Transverse colon (tissue), 4 donors: ENCODE measurements around the gene TENM4.

ENCODE experiments used
- CTCF ChIP-seq, 5 experiments: fragments of 200-600 bp in 3 of 5; fragments of 450-650 bp in 2 of 5; sonication (generic) in 3 of 5; IDR thresholded peaks; 1 replicate in 2 of 5; 2 replicates in 3 of 5; pipeline ENCODE4 v1.5.1; 2016 to 2017; ENCODE audit warnings: antibody characterized with exemption in 5 of 5, inconsistent platforms in 3 of 5, mild to moderate bottlenecking in 2 of 5, moderate library complexity in 1 of 5
- EP300 ChIP-seq: sonication (generic); formaldehyde crosslinking; IDR thresholded peaks from one replicate; pipeline ENCODE4 v1.6.1; 2017; ENCODE audit warnings: antibody characterized with exemption, low read depth
- POLR2AphosphoS5 ChIP-seq, 3 donors: sonication (generic); formaldehyde crosslinking; IDR thresholded peaks; one replicate each; pipeline ENCODE4 v1.6.1; 2016; ENCODE audit warnings: antibody characterized with exemption in 3 of 3

GRCh38 chr11:79259800-79260199 lies 181.0 kb downstream of the TENM4 start:
- TF ChIP-seq EP300 (no peak), CTCF (IDR thresholded peaks at IDR 0.05) (no peak), POLR2AphosphoS5 (IDR thresholded peaks at IDR 0.05) (no peak)
